Putamen (tissue), 1 donor: ENCODE measurements around the gene TTC9.
A peak's percentile ranks its signal among the peaks of the same experiment; 100 is the strongest.
"Not testable (repeated sequence)": the region's sequence is repeated elsewhere in the genome, so short reads cannot be mapped to it uniquely, and the experiment has no call there.

ENCODE experiments used
- DNase-seq: peaks from one replicate; pipeline ENCODE4 v3.0.0-alpha.2; 2016; ENCODE audit warnings: low spot score

Gene TTC9

GRCh38 chr14:70680748-70681147 is 39.0 kb downstream of the TTC9 start:
- no peak for DNase-seq

GRCh38 chr14:70683983-70684382 is 42.3 kb downstream of the TTC9 start:
- DNase-seq, result no peak

GRCh38 chr14:70685474-70686197 is 43.9 kb downstream of the TTC9 start:
- no peak for DNase-seq

- peak; percentile 13 for DNase-seq
These were observed 50.5 kb downstream of the TTC9 start for GRCh38 chr14:70692210-70692609.

- DNase-seq, result no peak
These were observed 54.3 kb downstream of the TTC9 start for GRCh38 chr14:70696026-70696425.

GRCh38 chr14:70697701-70698100 is 56.0 kb downstream of the TTC9 start:
- DNase-seq, result no peak

GRCh38 chr14:70698288-70698687 is 56.6 kb downstream of the TTC9 start:
- no peak for DNase-seq

- no peak for DNase-seq
These were observed 57.9 kb downstream of the TTC9 start for GRCh38 chr14:70699646-70700045.

- no peak for DNase-seq
These were observed 59.4 kb downstream of the TTC9 start for GRCh38 chr14:70700955-70701585.

- DNase-seq, result no peak
These were observed 59.9 kb downstream of the TTC9 start for GRCh38 chr14:70701610-70702009.

- DNase-seq, result no peak
These were observed 60.4 kb downstream of the TTC9 start for GRCh38 chr14:70702161-70702560.

GRCh38 chr14:70703621-70704168 is 62.0 kb downstream of the TTC9 start:
- not testable (repeated sequence) for DNase-seq

GRCh38 chr14:70704960-70705359 is 63.2 kb downstream of the TTC9 start:
- no peak for DNase-seq

- no peak for DNase-seq
These were observed 64.5 kb downstream of the TTC9 start for GRCh38 chr14:70706177-70706576.

GRCh38 chr14:70707138-70708038 is 65.7 kb downstream of the TTC9 start:
- no peak for DNase-seq

GRCh38 chr14:70708717-70709570 is 67.2 kb downstream of the TTC9 start:
- no peak for DNase-seq

- no peak for DNase-seq
These were observed 68.1 kb downstream of the TTC9 start for GRCh38 chr14:70709726-70710382.

GRCh38 chr14:70711451-70711850 is 69.7 kb downstream of the TTC9 start:
- no peak for DNase-seq

- no peak for DNase-seq
These were observed 71.4 kb downstream of the TTC9 start for GRCh38 chr14:70713096-70713495.

GRCh38 chr14:70713511-70713916 is 71.8 kb downstream of the TTC9 start:
- DNase-seq, result no peak

GRCh38 chr14:70714055-70714550 is 72.4 kb downstream of the TTC9 start:
- DNase-seq, result peak; percentile 8
